ENCODE data around the gene ZNF677.
"Not testable (repeated sequence)": the region's sequence is repeated elsewhere in the genome, so short reads cannot be mapped to it uniquely, and the experiment has no call there.

The ZNF677 gene

DNA sequence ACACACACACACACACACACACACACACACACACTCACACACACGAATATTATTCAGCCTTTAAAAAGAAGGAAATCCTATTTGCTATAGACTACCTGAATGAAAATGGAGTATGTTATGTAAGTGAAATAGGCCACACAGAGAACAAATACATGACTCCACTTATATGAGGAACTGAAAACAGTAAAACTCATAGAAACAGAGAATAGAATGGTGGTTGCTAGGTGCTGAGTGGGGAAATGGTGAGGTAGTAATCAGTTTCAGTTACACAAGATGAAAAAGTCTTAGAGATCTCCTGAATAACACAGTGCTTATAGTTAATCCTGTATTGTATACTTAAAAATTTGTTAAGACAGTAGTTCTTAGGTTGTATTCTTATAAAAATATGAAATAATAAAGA is 8.2 kb downstream of the ZNF677 start:
- TF ChIP-seq, protein P1, sequence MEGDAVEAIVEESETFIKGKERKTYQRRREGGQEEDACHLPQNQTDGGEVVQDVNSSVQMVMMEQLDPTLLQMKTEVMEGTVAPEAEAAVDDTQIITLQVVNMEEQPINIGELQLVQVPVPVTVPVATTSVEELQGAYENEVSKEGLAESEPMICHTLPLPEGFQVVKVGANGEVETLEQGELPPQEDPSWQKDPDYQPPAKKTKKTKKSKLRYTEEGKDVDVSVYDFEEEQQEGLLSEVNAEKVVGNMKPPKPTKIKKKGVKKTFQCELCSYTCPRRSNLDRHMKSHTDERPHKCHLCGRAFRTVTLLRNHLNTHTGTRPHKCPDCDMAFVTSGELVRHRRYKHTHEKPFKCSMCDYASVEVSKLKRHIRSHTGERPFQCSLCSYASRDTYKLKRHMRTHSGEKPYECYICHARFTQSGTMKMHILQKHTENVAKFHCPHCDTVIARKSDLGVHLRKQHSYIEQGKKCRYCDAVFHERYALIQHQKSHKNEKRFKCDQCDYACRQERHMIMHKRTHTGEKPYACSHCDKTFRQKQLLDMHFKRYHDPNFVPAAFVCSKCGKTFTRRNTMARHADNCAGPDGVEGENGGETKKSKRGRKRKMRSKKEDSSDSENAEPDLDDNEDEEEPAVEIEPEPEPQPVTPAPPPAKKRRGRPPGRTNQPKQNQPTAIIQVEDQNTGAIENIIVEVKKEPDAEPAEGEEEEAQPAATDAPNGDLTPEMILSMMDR (IDR thresholded peaks at IDR 0.05; ENCODE audit: low read depth, low read length) = no peak
- no peak for DNase-seq (ENCODE audit: extremely low read depth, low read depth)

DNA sequence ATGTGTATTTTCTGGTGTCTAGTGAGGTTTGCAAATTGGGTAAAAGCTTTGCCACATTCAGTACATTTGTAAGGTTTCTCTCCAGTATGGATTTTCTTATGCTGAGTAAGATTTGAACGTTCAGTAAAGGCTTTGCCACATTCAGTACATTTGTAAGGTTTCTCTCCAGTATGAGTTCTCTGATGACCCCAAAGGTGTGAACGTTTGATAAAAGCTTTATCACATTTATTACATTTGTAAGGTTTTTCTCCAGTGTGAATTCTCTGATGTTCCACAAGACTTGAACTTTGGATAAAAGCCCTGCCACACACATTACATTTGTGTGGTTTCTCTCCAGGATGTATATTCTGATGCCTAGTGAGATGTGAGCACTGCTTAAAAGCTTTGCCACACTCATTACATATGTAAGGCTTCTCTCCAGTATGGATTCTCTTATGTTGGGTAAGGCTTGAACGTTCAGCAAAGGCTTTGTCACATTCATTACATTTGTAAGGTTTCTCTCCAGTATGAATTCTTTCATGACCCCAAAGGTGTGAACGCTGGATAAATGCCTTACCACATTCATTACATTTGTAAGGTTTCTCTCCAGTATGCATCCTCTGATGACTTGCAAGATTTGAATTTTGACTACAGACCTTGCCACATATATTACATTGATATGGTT is 17.4 kb downstream of the ZNF677 start:
- TF ChIP-seq, protein P1 (IDR thresholded peaks at IDR 0.05; ENCODE audit: low read depth, low read length) = no peak
- no peak for DNase-seq (ENCODE audit: extremely low read depth, low read depth)

DNA sequence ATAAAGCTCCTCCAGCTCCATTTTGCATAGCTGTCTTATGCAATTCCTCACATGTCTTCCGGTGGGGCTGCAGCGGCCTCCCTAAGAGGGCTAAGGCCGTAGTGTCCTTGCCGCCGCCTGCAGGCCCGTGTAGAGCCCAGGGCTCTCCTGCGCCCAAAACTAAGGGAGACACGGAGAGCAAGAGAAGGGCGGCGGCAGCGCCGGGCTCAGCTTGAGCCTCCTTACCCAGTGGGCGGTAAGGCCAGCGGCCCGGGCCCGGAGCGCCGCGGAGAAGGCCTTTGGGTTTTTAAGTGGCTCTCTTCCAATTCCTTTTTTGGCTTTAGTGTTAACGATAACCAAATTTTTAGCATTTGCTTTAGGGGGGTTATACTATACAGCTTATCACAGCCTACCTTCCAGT is 30.1 kb downstream of the ZNF677 start:
- no peak for DNase-seq (ENCODE audit: extremely low read depth, low read depth)
- TF ChIP-seq, protein P1 (IDR thresholded peaks at IDR 0.05; ENCODE audit: low read depth, low read length) = no peak

DNA sequence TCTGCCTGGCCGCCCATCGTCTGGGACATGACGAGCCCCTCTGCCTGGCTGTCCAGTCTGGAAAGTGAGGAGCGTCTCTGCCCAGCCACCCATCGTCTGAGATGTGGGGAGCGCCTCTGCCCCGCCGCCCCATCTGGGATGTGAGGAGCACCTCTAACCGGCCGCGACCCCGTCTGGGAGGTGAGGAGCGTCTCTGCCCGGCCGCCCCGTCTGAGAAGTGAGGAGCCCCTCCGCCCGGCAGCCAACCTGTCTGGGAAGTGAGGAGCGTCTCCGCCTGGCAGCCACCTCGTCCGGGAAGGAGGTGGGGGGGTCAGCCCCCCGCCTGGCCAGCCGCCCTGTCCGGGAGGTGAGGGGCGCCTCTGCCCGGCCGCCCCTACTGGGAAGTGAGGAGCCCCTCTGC is 32.0 kb downstream of the ZNF677 start:
- DNase-seq (ENCODE audit: extremely low read depth, low read depth) = not testable (repeated sequence)

DNA sequence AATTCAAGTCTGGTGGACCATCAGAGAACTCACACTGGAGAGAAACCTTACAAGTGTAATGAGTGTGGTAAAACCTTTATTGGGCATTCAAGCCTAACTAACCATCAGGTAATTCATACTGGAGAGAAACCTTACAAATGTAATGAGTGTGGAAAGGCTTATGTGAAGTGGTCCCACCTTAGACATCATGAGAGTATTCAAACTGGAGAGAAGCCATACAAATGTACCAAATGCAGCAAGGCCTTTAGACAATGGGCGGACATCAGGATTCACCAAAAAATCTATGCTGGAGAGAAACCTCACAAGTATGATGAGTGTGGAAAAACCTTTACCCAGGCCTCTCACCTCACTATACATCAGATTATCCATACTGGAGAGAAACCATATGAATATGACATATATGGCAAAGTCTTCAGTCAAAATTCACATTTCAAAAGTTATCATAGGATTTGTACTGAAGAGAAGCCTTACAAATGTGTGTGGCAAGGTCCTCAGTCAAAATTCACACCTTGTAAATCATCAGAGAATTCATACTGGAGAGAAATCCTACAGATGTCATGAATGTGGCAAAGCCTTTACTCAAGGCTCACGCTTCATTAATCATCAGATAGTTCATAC is 41.9 kb downstream of the ZNF677 start:
- TF ChIP-seq, protein P1 (IDR thresholded peaks at IDR 0.05; ENCODE audit: low read depth, low read length) = no peak
- DNase-seq (ENCODE audit: extremely low read depth, low read depth) = no peak

DNA sequence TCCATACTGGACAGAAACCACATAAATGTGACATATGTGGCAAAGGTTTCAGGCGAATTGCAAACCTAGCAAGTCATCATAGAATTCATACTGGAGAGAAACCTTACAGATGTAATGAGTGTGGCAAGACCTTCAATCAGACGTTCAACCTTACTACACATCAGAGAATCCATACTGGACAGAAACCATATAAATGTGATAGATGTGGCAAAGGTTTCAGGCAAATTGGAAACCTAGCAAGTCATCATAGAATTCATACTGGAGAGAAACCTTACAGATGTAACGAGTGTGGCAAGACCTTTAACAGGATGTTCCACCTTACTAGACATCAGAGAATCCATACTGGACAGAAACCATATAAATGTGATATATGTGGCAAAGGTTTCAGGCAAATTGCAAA is 43.1 kb downstream of the ZNF677 start:
- DNase-seq (ENCODE audit: extremely low read depth, low read depth) = not testable (repeated sequence)

DNA sequence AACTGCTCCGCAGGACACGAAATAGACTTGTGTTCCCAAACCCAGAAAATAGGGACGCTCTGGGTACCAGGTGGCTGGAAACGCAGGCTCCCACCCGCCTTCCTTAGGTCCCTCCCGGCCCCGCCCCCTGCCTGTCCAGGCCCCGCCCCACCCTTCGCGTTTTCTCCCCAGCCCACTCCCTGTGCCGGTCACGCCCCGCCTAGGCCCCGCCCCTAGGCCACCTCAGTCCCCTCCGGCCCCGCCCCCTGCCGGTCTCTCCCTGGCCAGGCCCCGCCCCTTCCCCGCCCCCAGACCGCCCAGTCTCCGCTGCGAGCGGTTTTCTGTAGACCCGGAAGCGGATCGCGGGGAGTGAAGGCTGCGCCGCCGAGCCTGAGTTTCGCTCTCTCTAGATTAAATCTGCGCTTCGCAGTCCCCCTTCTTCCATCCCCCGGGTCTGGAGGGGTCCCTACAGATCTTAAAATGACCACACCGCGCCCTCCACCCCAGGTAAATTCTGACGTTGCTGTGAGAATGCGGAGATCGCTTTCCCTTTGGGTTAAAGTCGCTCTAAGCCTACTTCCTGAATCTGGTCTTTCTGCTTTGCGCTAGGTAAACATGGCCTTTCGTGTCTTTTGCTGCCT is 57.8 kb downstream of the ZNF677 start:
- DNase-seq (ENCODE audit: extremely low read depth, low read depth) = peak; percentile 72
- TF ChIP-seq, protein P1 (IDR thresholded peaks at IDR 0.05; ENCODE audit: low read depth, low read length) = no peak

DNA sequence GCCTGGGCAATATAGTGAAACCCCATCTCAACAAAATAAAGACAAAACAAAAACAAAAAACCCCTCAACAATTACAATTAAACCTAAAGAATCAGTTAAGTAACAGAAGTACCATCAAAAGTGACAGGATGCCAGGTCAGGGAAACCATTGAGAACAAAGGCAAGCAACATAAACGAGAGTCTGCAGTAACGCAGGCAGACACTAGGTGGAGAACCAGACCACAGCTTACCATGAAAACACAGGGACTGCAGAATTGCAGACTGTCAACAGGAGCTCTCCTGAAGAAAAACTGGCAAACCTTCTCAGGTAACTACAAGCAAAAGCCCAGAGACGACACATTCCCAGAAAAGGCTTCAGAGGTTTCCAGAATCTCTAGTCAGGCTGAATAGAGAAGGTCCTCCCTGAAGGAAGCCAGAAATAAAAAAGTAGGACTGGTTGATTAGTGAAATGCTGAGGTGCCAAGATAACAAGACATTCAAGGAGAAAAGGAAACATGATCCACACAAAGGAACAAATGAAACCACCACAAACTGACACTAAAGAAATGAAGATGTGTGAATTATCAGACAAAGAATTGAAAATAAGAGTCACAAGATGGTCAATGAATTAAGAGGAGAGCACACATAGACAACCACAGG is 59.3 kb downstream of the ZNF677 start:
- TF ChIP-seq, protein P1 (IDR thresholded peaks at IDR 0.05; ENCODE audit: low read depth, low read length) = peak; percentile 91
- DNase-seq (ENCODE audit: extremely low read depth, low read depth) = peak; percentile 55
